Gastroesophageal sphincter (tissue), 4 donors: ENCODE results near the gene CDH4. TPM values are rescaled to one million over a fixed set of nuclear protein-coding genes. Genes with fewer than 3 reads are reported as not detected.

Experiments used
- ATAC-seq: fragments of 150-250 bp; one replicate; pipeline ENCODE4 v1.9.1; 2016; ENCODE audit warnings: mild to moderate bottlenecking, moderate library complexity
- H3K27ac ChIP-seq, 4 donors: fragments of 200-600 bp; sonication (generic) in 3 of 4; 1 replicate in 3 of 4; 2 replicates in 1 of 4; pipeline ENCODE4 v1.5.1; 2016 to 2019
- H3K27me3 ChIP-seq: fragments of 200-600 bp; sonication (generic); one replicate; pipeline ENCODE4 v1.5.1; 2019
- H3K36me3 ChIP-seq, 2 donors: fragments of 200-600 bp; sonication (generic); one replicate each; pipeline ENCODE4 v1.5.1; 2019; ENCODE audit warnings: control low read depth in 1 of 2
- H3K4me1 ChIP-seq, 3 donors: fragments of 200-600 bp; sonication (generic); 1 replicate in 2 of 3; 2 replicates in 1 of 3; pipeline ENCODE4 v1.5.1; 2016 to 2019; ENCODE audit warnings: control low read depth in 2 of 3
- H3K4me3 ChIP-seq, 2 donors: fragments of 200-600 bp; sonication (generic); one replicate each; pipeline ENCODE4 v1.5.1; 2019; ENCODE audit warnings: mild to moderate bottlenecking in 1 of 2, moderate library complexity in 1 of 2
- H3K9me3 ChIP-seq, 3 donors: fragments of 200-600 bp; sonication (generic); one replicate each; pipeline ENCODE4 v1.5.1; 2017 to 2019; ENCODE audit warnings: control low read depth in 2 of 3
- EP300 ChIP-seq: sonication (generic); formaldehyde crosslinking; IDR thresholded peaks from one replicate; pipeline ENCODE4 v1.6.1; 2017; ENCODE audit warnings: antibody characterized with exemption, mild to moderate bottlenecking
- POLR2A ChIP-seq, 2 donors: fragments of 450-650 bp; IDR thresholded peaks; one replicate each; pipeline ENCODE4 v1.6.1; 2017; ENCODE audit warnings: antibody characterized with exemption in 2 of 2, mild to moderate bottlenecking in 2 of 2, moderate library complexity in 1 of 2
- POLR2AphosphoS5 ChIP-seq: sonication (generic); formaldehyde crosslinking; IDR thresholded peaks from one replicate; pipeline ENCODE4 v1.6.1; 2017; ENCODE audit warnings: antibody characterized with exemption
- WGBS, 2 donors: methylation state at CpG; one replicate each; pipeline ENCODE4 v1.1.5; 2018; ENCODE audit warnings: low coverage in 1 of 2; 5-methylcytosine and 5-hydroxymethylcytosine counted together
- total RNA-seq, 4 donors: library from RNA; depleted of rRNA; stranded (reverse); fragments of >200 nt; gene quantifications; one replicate each; pipeline ENCODE4 v1.1.0, GENCODE V29; 2016
- TF ChIP-seq, protein P1 (sequence below), 4 experiments: fragments of 200-600 bp in 2 of 4; fragments of 450-650 bp in 2 of 4; sonication (generic) in 1 of 4; IDR thresholded peaks; one replicate each; pipeline ENCODE4 v1.5.1; 2017 to 2019; ENCODE audit warnings: antibody characterized with exemption in 4 of 4, mild to moderate bottlenecking in 2 of 4, moderate library complexity in 2 of 4

The CDH4 gene
- total RNA-seq, 4 donors from 2014 or later, result under 0.01 to 1.5 (median 0.42) TPM; not detected in 1

DNA sequence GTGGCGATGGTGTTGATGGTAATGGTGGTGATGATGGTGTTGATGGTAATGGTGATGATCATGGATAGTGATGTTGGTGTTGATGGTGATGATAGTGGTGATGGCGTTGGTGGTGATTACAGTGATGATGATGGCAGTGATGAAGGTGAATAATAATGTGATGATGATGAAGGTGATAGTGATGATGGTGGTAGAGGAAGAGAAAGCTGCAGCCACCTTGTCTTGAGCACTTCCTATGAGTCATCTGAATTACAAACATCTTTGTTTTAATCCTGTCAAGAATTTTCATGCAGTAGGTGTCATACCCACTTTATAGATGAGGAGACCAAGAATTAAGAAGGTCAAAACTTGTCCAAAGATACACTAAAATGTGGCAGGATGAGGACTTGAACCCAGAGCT is 571.2 kb downstream of the CDH4 start:
- WGBS, 2 donors, result 70 to 79% methylated on average over 1 to 2 of the region's 2 CpGs
- H3K9me3 ChIP-seq, result peaks cover 0 to 6% (median 0%) of the 10 kb centered on the region in 3 donors
- peaks cover 1% of the 10 kb centered on the region for H3K27me3 ChIP-seq
- H3K4me3 ChIP-seq, result no peak overlapping the region
- no peak overlapping the region for H3K27ac ChIP-seq
- no peaks in the 10 kb centered on the region for H3K4me1 ChIP-seq
- no peak for ATAC-seq
- H3K36me3 ChIP-seq, result no peaks in the 10 kb centered on the region
- TF ChIP-seq, protein P1, sequence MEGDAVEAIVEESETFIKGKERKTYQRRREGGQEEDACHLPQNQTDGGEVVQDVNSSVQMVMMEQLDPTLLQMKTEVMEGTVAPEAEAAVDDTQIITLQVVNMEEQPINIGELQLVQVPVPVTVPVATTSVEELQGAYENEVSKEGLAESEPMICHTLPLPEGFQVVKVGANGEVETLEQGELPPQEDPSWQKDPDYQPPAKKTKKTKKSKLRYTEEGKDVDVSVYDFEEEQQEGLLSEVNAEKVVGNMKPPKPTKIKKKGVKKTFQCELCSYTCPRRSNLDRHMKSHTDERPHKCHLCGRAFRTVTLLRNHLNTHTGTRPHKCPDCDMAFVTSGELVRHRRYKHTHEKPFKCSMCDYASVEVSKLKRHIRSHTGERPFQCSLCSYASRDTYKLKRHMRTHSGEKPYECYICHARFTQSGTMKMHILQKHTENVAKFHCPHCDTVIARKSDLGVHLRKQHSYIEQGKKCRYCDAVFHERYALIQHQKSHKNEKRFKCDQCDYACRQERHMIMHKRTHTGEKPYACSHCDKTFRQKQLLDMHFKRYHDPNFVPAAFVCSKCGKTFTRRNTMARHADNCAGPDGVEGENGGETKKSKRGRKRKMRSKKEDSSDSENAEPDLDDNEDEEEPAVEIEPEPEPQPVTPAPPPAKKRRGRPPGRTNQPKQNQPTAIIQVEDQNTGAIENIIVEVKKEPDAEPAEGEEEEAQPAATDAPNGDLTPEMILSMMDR (IDR thresholded peaks at IDR 0.05), result no peak
- TF ChIP-seq POLR2AphosphoS5, result no peak
- TF ChIP-seq EP300, result no peak
- TF ChIP-seq POLR2A (IDR thresholded peaks at IDR 0.05), result no peak

DNA sequence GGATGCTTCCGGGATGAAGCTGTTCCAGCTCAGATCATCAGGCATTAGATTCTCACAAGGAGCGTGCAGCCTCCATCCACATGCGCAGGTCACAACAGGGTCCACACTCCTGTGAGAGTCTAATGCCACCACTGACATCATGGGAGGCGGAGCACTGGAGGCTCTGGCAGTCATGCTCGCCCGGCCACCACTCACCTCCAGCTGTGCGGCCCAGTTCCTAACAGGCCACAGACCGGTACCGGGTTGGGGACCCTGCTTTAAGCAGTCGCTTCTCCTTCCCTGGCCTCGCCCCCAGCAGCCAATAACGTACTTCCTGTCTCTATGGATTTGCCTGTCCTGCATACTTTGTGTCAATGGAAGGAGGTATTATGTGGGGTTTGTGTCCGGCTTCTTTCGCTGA is 576.8 kb downstream of the CDH4 start:
- WGBS, 2 donors, result 79 to 100% methylated on average over 3 to 8 of the region's 14 CpGs
- Histone ChIP-seq H3K4me1 (no peaks in the 10 kb centered on the region), H3K9me3 (peaks cover 0 to 6% (median 0%) of the 10 kb centered on the region in 3 donors), H3K27ac (no peak overlapping the region), H3K4me3 (no peak overlapping the region), H3K27me3 (peaks cover 42% of the 10 kb centered on the region), H3K36me3 (no peaks in the 10 kb centered on the region)
- TF ChIP-seq POLR2AphosphoS5 (no peak), EP300 (no peak), POLR2A (IDR thresholded peaks at IDR 0.05) (no peak)
- TF ChIP-seq, protein P1 (IDR thresholded peaks at IDR 0.05), result no peak
- no peak for ATAC-seq

DNA sequence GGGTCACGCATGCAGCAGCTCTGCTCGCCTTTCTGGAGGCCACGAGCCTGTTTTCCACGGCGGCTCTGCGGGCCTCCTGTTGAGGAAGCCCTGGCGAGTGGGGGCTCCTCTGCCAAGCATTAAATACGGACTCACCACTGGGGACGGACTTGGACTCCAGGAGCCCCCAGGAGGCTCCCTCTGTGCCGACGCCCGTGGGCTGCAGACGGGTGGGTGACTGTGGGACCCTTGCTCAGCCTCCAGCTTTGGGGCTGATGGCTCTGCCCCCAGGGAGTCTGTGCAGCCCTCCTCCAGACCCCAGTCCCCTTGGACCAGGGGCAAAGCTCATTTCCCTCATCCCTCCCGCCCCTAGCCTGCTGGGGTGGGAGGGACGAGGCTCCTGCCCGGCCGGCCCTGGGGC is 577.5 kb downstream of the CDH4 start:
- Histone ChIP-seq H3K36me3 (no peaks in the 10 kb centered on the region), H3K9me3 (peaks cover 0 to 6% (median 0%) of the 10 kb centered on the region in 3 donors), H3K27me3 (peaks cover 42% of the 10 kb centered on the region), H3K27ac (no peak overlapping the region), H3K4me3 (no peak overlapping the region), H3K4me1 (no peaks in the 10 kb centered on the region)
- no CpG with 5 or more reads among the region's 17 CpGs for WGBS, 2 donors
- no peak for ATAC-seq
- no peak for TF ChIP-seq POLR2A (IDR thresholded peaks at IDR 0.05)
- TF ChIP-seq EP300, result no peak
- no peak for TF ChIP-seq POLR2AphosphoS5
- TF ChIP-seq, protein P1 (IDR thresholded peaks at IDR 0.05), result no peak

DNA sequence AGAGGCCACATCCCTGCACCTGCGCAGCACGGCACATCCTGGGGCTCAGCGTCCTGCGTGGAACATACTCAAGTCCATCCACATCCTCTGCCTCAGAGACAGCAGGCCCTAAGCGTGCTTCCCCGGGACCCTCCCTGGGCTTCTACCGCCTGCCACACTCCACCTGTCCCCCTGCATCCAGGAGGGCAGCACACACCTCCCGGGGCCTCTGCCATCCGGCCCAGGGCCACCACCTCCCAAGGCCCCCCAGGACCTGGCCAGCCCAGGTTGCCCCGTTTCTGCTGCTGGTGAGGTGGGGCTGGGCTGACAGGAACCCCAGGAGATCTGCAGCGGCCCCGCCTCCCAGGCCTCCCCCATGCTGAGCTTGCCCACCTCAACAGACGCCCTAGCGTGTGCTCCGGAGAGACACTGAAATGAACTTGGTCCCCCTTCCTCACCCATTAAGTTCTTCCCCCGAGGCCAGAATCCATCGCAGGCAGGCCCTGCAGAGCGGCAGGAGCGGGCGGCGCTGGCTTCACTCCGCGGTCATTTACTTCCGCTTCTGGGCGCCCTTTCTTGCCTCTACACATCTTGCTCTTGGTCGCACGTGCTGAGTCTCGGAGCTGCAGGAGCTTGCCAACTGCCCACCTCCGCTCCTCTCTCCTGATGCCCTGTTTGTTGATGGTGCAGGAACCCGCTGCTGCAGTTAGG is 578.3 kb downstream of the CDH4 start:
- Histone ChIP-seq H3K36me3 (no peaks in the 10 kb centered on the region), H3K4me1 (no peaks in the 10 kb centered on the region), H3K4me3 (no peak overlapping the region), H3K27me3 (peaks cover 42% of the 10 kb centered on the region), H3K27ac (no peak overlapping the region), H3K9me3 (peaks cover 0 to 6% (median 0%) of the 10 kb centered on the region in 3 donors)
- no peak for ATAC-seq
- TF ChIP-seq EP300 (no peak), POLR2AphosphoS5 (no peak), POLR2A (IDR thresholded peaks at IDR 0.05) (no peak)
- TF ChIP-seq, protein P1 (IDR thresholded peaks at IDR 0.05), result no peak
- 77% methylated on average over 24 of the region's 30 CpGs; no CpG with 5 or more reads in 1 of the 2 donors for WGBS, 2 donors

DNA sequence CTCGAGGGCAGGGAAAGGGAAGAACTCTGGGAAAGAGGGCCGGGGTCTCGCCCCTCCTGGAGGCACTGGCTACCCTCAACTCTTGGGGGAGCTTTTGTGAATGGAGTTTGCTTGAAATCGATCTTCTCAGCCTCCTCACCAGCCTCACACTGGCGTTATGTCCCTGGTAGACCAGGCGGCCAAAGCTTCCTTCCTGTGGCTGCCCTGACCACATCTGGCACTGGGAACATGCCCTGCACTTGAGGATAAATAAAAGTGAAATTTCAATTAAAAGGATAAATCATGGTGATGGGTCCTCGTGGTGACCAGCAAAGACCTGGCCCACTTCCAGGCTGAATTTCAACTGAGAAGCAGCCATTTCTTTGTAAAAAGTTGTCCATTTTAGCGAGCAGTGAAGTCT is 578.9 kb downstream of the CDH4 start:
- WGBS, 2 donors, result 58 to 100% methylated on average over 1 to 2 of the region's 8 CpGs
- peaks cover 0 to 6% (median 0%) of the 10 kb centered on the region in 3 donors for H3K9me3 ChIP-seq
- H3K27ac ChIP-seq, result no peak overlapping the region

More for the DNA sequence above, 578.9 kb downstream of the CDH4 start:
- H3K36me3 ChIP-seq, result no peaks in the 10 kb centered on the region
- no peak overlapping the region for H3K4me3 ChIP-seq
- H3K4me1 ChIP-seq, result no peaks in the 10 kb centered on the region
- no peak for TF ChIP-seq POLR2AphosphoS5
- TF ChIP-seq EP300, result no peak
- no peak for TF ChIP-seq POLR2A (IDR thresholded peaks at IDR 0.05)
- TF ChIP-seq, protein P1 (IDR thresholded peaks at IDR 0.05), result no peak
- no peak for ATAC-seq
- peaks cover 42% of the 10 kb centered on the region for H3K27me3 ChIP-seq
